Activated T-cell treated with anti-CD3 and anti-CD28 coated beads for 1 hour (primary cell): Measurements from ENCODE around the gene KIF23.

Experiments used
- DNase-seq: peaks from one replicate; pipeline ENCODE4 v3.0.0-alpha.2; 2020; ENCODE audit warnings: low read depth

The KIF23 gene

GRCh38 chr15:69394556-69395282, 19.4 kb upstream of the KIF23 start:
- DNase-seq, result peak; percentile 81

GRCh38 chr15:69395460-69395859, 18.7 kb upstream of the KIF23 start:
- no peak for DNase-seq

DNA sequence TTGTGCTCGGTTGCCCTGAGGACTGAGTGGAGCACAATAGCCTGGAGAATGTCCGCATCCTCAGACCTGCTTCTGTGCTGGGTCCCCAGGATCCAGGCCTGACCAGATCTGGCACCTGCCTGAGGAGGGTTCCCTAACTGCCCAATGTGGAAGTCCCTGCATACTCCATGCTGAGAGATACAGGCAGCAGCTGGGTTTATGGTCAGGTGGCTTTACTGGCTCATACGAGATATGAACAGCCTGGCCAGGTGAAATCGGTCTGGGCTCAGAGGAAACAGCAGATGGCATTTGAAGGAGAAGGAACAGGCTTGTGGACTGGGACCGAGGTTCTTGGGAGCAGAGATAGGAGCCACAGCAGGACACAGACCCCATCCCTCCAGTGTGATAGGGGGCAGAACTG, 18.2 kb upstream of the KIF23 start:
- DNase-seq, result no peak

DNA sequence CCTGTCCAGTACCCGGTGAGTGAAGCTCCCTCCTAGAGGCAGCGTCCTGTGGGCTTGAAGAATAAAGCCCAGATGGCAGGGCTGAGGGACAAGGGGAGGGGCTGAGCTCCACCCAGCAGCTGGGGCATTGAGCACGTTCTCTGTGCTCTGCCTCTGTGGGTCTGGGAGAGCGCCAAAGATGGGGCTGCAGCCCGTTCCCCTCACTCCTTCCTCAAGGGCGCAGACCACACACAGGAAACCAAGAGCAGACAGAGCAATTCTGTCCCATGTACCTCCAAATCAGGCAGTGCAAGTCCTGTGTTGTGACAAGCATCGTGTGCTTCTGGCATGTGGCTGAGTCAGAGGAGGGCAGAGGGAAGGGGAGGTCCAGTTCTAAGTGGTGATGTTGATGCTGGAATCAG, 15.7 kb upstream of the KIF23 start:
- no peak for DNase-seq

DNA sequence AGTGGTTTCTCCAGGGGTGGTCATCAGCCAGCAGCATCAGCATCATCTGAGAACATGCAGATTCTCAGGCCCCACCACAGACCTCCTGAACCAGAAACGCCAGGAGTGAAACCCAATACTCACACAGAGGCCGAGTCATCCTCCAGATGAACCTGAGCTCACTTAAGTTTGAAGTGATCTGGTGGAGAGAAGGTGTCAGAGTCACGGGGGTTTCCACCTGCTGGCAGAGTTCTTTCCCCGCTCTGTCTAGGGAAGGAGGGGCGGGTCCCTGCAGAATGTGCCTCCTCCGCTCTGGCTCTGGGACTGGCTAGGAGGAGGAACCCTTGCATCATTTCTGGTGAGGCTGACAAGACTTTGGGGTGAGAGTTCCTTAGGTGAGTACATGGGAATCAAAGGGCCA, 13.3 kb upstream of the KIF23 start:
- no peak for DNase-seq

DNA sequence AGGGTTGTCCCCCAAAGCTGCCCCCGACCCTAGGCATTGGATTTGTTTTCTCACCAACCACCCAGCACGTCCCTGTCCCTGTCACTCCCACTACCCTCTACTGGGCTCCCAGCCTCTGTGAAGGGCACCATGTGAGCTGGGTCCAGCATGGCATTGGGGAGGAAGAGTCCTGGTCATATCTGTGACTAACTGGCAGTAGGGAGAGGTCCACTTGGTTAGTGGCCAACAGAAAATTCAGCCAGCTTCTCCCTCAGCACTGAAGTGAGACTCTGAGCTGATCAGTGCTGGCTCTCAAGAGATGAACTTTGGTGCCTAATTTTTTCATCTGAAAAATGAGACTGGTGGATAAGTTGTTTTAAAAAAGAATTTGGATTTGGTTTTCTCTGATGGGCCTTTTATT, 11.3 kb upstream of the KIF23 start:
- DNase-seq, result no peak

DNA sequence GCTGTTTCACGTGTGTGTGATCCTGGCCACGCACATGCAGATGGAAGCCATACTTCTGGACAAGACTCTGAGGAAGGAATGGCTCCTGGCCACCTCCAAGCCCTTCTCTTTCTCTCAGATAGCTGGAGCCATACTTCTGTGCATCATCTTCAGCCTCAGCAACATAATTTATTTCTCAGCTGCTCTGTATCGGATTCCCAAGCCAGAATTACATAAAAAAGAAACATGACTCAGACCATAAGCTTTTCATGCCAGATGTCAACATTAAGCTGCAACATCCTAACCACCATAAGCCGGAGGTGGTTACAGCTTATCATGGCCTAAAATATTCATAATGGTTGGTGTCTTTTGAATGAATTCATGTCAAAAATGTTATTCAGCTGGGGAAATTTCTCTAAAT, 10.6 kb upstream of the KIF23 start:
- DNase-seq, result no peak

DNA sequence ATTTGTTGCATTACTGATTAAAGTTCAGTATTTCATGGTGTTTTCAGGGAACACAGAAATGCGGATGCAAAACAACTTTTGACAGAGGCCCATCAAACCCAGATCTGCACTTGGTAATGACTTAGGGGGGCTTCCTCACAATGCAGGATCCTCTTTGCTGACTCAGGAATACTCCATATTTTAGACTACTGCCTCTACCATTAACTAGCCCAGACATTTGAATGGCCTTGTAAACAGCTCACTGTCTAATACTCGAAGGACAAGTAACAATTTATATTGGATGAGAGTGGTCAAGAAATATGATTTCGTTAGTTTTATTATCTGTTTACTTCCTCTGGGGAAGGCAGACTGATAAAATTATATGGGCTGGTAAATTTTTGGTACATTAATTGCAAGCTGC, 9.0 kb upstream of the KIF23 start:
- no peak for DNase-seq

- DNase-seq, result no peak
Measured at GRCh38 chr15:69407719-69408400, 6.3 kb upstream of the KIF23 start.

GRCh38 chr15:69408841-69409240, 5.3 kb upstream of the KIF23 start:
- no peak for DNase-seq

GRCh38 chr15:69410248-69410874, 3.8 kb upstream of the KIF23 start:
- no peak for DNase-seq

DNA sequence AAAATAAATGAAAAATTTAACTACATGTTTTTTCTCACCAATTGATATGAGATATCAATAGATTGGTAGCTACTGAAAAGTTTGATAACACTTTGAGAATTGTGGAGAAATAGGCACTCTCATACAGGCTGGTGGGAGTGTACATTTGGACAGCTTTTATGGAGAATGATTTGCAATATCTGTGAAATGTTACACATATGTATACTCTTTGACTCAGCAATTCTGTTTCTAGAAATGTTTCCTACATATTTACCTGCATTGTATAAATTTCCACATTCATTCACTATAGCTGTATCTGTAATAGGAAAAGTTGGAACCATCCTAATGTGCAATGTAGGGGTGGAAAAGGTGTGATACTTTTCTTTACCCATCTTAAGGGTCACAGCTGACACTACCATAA, 1.9 kb upstream of the KIF23 start:
- no peak for DNase-seq

GRCh38 chr15:69412701-69413100, 1.4 kb upstream of the KIF23 start:
- DNase-seq, result no peak

GRCh38 chr15:69414701-69415167, 585 bp downstream of the KIF23 start:
- no peak for DNase-seq

DNA sequence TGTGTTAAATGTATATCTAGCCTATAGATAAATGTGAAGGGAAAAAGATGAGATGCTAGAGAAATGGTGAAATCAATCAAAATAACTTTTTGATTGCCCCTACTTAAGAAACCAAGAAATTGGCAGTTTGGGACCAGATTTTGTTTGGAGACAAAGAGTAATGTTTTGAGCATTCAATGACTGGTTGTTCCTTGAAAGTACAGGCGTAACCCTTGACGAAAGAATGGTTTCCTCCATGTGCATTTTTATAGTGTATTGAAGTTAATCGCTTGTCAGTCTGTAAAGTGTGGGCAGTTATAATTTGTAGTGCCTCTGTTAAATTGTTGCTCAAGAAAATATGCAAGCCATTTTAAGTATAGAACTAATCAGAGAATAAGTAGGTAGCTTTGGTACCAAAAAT, 1.2 kb downstream of the KIF23 start:
- DNase-seq, result no peak

DNA sequence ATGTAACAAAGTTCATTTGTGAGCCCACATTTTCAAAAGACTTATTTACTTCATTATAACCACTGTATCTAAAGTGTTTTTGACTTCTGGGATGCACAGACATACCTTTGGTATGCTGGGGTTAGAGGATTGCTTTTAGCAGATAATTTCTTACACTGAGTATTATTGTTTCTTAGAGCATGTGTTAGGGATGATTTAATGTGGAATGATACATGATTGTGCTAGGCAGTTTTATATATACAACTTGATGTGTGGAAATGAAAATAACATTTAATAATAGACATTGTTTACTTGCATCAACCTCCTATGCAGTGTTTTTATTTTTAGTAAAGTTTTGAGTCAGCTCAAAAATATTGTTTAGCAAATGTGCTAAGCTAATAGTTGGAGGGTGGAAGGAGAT, 3.4 kb downstream of the KIF23 start:
- no peak for DNase-seq

DNA sequence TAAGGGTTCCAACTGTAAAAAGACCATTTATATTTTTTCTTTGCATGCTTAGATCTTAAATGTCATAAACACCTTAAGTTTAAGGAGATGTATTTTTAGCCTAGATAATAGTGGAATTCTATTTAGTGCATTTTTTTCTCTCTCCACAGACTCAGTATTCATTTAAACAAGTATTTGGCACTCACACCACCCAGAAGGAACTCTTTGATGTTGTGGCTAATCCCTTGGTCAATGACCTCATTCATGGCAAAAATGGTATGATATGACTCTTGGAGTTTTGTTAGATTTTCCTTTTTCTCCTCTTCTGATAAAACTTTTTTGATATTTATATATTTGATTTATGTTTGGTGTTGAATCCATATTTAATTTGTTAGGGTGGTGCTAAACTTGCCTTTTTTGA, 7.3 kb downstream of the KIF23 start:
- DNase-seq, result no peak

- no peak for DNase-seq
Measured at GRCh38 chr15:69422336-69422895, 8.3 kb downstream of the KIF23 start.

DNA sequence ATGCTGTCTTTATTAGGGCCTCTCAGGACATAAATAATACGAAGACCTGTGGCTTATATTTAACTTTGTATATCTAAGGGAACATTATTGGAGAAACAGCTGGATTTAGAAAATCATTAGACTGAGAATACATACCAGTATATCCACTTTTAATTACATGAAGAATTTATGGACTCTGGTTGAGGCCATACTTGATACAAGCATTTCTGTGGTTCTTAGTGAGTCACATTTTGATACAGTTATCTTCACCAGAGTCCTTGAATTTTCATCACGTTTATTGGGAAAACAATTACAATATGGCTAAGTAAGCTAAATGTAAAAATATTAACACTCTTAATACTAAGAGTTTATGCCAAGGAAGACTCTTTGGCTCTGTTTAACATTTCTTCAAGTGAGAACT, 9.9 kb downstream of the KIF23 start:
- no peak for DNase-seq

DNA sequence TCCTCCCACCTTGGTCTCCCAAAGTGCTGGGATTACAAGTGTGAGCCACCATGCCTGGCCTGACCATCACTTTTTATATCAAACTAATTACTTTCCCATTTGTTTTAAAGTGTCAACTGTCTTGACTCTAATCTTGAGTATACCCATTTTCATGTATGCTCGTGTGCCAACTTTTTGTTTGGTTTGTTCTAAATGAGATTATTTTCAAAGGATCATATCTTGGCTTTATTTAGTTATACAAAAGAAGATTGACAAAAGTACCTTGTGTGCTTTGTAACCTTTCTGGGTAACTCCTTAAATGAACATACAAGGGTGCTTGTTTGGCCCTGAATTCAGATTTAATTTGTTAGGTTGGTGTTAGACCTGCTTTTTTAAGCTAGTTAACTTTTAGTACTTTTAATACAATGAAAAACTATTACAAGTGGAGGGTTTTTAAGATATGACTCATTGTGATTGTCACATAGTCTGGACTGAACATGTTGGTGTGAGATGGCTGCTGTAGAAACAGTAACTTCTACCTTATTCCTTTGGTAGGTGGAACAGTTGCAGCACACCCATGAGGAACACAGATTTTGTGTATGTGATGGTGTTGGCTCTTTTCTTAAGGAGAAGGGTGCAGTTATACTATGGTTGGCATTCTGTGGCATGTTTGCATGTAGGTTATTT, 10.7 kb downstream of the KIF23 start:
- DNase-seq, result no peak

DNA sequence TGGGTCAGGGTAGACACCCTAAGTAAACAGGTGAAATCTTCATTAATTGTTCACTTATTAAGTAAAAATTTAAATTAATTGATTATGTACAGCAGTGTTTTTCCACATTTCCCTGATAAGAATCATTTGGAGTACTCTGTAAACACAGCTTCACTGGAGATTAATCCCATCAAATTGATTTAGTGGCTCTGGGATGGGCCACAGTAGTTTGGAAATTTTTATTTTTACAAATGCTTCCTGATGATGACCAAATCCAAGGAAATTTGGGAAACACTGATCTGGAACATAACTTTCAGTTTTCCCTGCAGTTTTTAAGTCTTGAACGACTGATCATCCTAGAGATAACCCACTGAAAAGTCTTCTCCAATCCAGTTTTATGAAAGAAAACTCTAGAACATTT, 19.7 kb downstream of the KIF23 start:
- no peak for DNase-seq

DNA sequence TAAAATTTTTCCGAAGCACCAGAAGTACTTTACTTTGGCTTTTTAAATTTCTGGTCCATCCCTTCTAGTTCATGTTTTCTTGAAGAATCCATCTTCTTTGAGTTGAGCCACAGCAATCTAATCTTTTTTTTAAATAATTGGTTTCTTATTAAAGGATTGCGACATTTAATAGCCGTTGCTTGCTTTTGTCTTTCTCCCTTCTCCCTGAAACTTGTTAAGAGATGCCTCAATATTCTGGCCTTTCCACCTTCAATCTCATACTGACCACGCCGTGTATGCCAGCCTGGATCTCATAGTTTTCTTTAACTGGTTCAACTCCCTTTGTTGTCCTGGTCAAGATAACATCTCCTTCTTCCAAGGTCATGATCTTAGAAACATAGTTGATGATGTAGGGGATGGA, 20.1 kb downstream of the KIF23 start:
- no peak for DNase-seq

- no peak for DNase-seq
Measured at GRCh38 chr15:69434679-69435078, 20.5 kb downstream of the KIF23 start.
